NT2/D1 (cell line): ENCODE results near the gene TMEM121B.

Experiments
- SUZ12 ChIP-seq: IDR thresholded peaks from 2 replicates; pipeline ENCODE4 v1.6.1; 2011; ENCODE audit not compliant: insufficient read length, insufficient read depth; ENCODE audit errors: extremely low read depth
- YY1 ChIP-seq: IDR thresholded peaks from 2 replicates; pipeline ENCODE4 v1.6.1; 2011; ENCODE audit not compliant: insufficient read length, insufficient read depth
- ZNF274 ChIP-seq: IDR thresholded peaks from 2 replicates; pipeline ENCODE4 v1.6.1; 2011; ENCODE audit warnings: mild to moderate bottlenecking, low read depth, low read length

GRCh38 chr22:17100621-17101020 lies 20.5 kb downstream of the TMEM121B start:
- TF ChIP-seq ZNF274: no peak
- TF ChIP-seq YY1: no peak
- no peak for TF ChIP-seq SUZ12
